ENCODE data around the gene FBRS. TPM values are rescaled to one million over a fixed set of nuclear protein-coding genes. Genes with fewer than 3 reads are reported as not detected.
A peak's percentile ranks its signal among the peaks of the same experiment; 100 is the strongest.
"Not testable (repeated sequence)": the region's sequence is repeated elsewhere in the genome, so short reads cannot be mapped to it uniquely, and the experiment has no call there.

FBRS gene
- total RNA-seq, 2 donors from 2014 or later = 16.5 to 26.3 TPM

- no peak for TF ChIP-seq CTCF (IDR thresholded peaks at IDR 0.05)
- H3K9me3 ChIP-seq = no peaks in the 10 kb centered on the region
- DNase-seq (ENCODE audit: low spot score) = no peak
- H3K27ac ChIP-seq = no peak overlapping the region
- peaks cover 0 to 3% of the 10 kb centered on the region in 2 donors for H3K4me1 ChIP-seq
- H3K4me3 ChIP-seq = no peak overlapping the region
- H3K36me3 ChIP-seq = no peaks in the 10 kb centered on the region
- no peaks in the 10 kb centered on the region for H3K27me3 ChIP-seq
Measured at GRCh38 chr16:30623536-30624283, 34.5 kb upstream of the FBRS start.

- Histone ChIP-seq H3K27me3 (no peaks in the 10 kb centered on the region), H3K36me3 (no peaks in the 10 kb centered on the region), H3K4me3 (no peak overlapping the region), H3K4me1 (peaks cover 0 to 3% of the 10 kb centered on the region in 2 donors), H3K27ac (no peak overlapping the region), H3K9me3 (no peaks in the 10 kb centered on the region)
- TF ChIP-seq CTCF (IDR thresholded peaks at IDR 0.05) = no peak
- DNase-seq (ENCODE audit: low spot score) = no peak
Measured at GRCh38 chr16:30626236-30626635, 32.0 kb upstream of the FBRS start.

- Histone ChIP-seq H3K36me3 (no peaks in the 10 kb centered on the region), H3K27me3 (no peaks in the 10 kb centered on the region), H3K4me1 (peaks cover 0 to 3% of the 10 kb centered on the region in 2 donors), H3K9me3 (no peaks in the 10 kb centered on the region), H3K27ac (peak overlapping the region in 1 of 2 donors; percentile 47), H3K4me3 (peak overlapping the region in 1 of 2 donors; percentile 26)
- DNase-seq (ENCODE audit: low spot score) = peak; percentile 90
- TF ChIP-seq CTCF (IDR thresholded peaks at IDR 0.05) = peak; percentile 76 to 91
Measured at GRCh38 chr16:30628628-30629540, 29.3 kb upstream of the FBRS start.

GRCh38 chr16:30632454-30632853 is 25.8 kb upstream of the FBRS start:
- not testable (repeated sequence) for H3K36me3 ChIP-seq; H3K27me3 ChIP-seq; H3K27ac ChIP-seq; H3K4me3 ChIP-seq; H3K9me3 ChIP-seq; DNase-seq (ENCODE audit: low spot score)
- peaks cover 0 to 14% of the 10 kb centered on the region in 2 donors for H3K4me1 ChIP-seq

GRCh38 chr16:30633526-30633925 is 24.7 kb upstream of the FBRS start:
- H3K4me3 ChIP-seq = peak overlapping the region; percentile 57 to 70
- no peak for DNase-seq (ENCODE audit: low spot score)
- no peak for TF ChIP-seq CTCF (IDR thresholded peaks at IDR 0.05)

GRCh38 chr16:30636599-30636998 is 21.6 kb upstream of the FBRS start:
- Histone ChIP-seq H3K9me3 (no peaks in the 10 kb centered on the region), H3K4me1 (peaks cover 0 to 11% of the 10 kb centered on the region in 2 donors), H3K27ac (no peak overlapping the region), H3K36me3 (no peaks in the 10 kb centered on the region), H3K27me3 (no peaks in the 10 kb centered on the region), H3K4me3 (no peak overlapping the region)
- DNase-seq (ENCODE audit: low spot score) = no peak
- no peak for TF ChIP-seq CTCF (IDR thresholded peaks at IDR 0.05)

More at GRCh38 chr16:30633526-30633925, 24.7 kb upstream of the FBRS start:
- Histone ChIP-seq H3K27me3 (no peaks in the 10 kb centered on the region), H3K4me1 (peaks cover 0 to 12% of the 10 kb centered on the region in 2 donors), H3K27ac (peak overlapping the region; percentile 84 to 92), H3K36me3 (no peaks in the 10 kb centered on the region), H3K9me3 (no peaks in the 10 kb centered on the region)

GRCh38 chr16:30637139-30637538 is 21.1 kb upstream of the FBRS start:
- DNase-seq (ENCODE audit: low spot score); H3K4me3 ChIP-seq; H3K27ac ChIP-seq; H3K27me3 ChIP-seq; H3K36me3 ChIP-seq; H3K9me3 ChIP-seq: not testable (repeated sequence)
- H3K4me1 ChIP-seq = peaks cover 0 to 11% of the 10 kb centered on the region in 2 donors
